Mesothelial cell of epicardium (in vitro differentiated cells): ENCODE data around the gene SORCS1. TPM values are rescaled to one million over a fixed set of nuclear protein-coding genes. Genes with fewer than 3 reads are reported as not detected.

Experiments used
- DNase-seq, 2 experiments: peaks; one replicate each; pipeline ENCODE4 v3.0.0; 2021; ENCODE audit warnings: low spot score in 2 of 2; ENCODE audit not compliant: unreplicated experiment in 2 of 2
- H3K27ac Mint-ChIP-seq: 2 replicates; pipeline ENCODE4 v1.8.0; 2021; ENCODE audit warnings: mixed read lengths
- H3K27me3 Mint-ChIP-seq: 2 replicates; pipeline ENCODE4 v1.8.0; 2021; ENCODE audit warnings: low read depth, mixed read lengths
- H3K36me3 Mint-ChIP-seq: 2 replicates; pipeline ENCODE4 v1.8.0; 2021; ENCODE audit warnings: mixed read lengths
- H3K4me1 Mint-ChIP-seq: 2 replicates; pipeline ENCODE4 v1.8.0; 2021; ENCODE audit warnings: mixed read lengths
- H3K4me3 Mint-ChIP-seq: 2 replicates; pipeline ENCODE4 v1.8.0; 2021; ENCODE audit warnings: mild to moderate bottlenecking, moderate library complexity, mixed read lengths
- H3K9me3 Mint-ChIP-seq: 2 replicates; pipeline ENCODE4 v1.8.0; 2021; ENCODE audit warnings: mixed read lengths
- CTCF ChIP-seq: fragments of 200-600 bp; sonication (generic); IDR thresholded peaks from one replicate; pipeline ENCODE4 v1.5.0; 2021; ENCODE audit warnings: antibody characterized with exemption; ENCODE audit not compliant: unreplicated experiment
- total RNA-seq: library from RNA; stranded (reverse); gene quantifications from 3 replicates; pipeline ENCODE4 v1.2.1, GENCODE V29; 2021

The SORCS1 gene
- total RNA-seq, 1 donor from 2014 or later = 0.78 TPM

- Mint-ChIP-seq H3K9me3 (no peaks in the 10 kb centered on the region), H3K27me3 (peaks cover 2% of the 10 kb centered on the region), H3K36me3 (no peaks in the 10 kb centered on the region), H3K4me3 (no peak overlapping the region), H3K4me1 (peaks cover 9% of the 10 kb centered on the region), H3K27ac (no peak overlapping the region)
- DNase-seq = no peak
- TF ChIP-seq CTCF = no peak
Measured at GRCh38 chr10:107059068-107059804, 105.3 kb downstream of the SORCS1 start.

- H3K4me1 Mint-ChIP-seq = peaks cover 13% of the 10 kb centered on the region
- peaks cover 2% of the 10 kb centered on the region for H3K27me3 Mint-ChIP-seq
- DNase-seq = no peak
- no peak for TF ChIP-seq CTCF
- no peak overlapping the region for H3K4me3 Mint-ChIP-seq
- H3K9me3 Mint-ChIP-seq = no peaks in the 10 kb centered on the region
- H3K27ac Mint-ChIP-seq = no peak overlapping the region
- H3K36me3 Mint-ChIP-seq = no peaks in the 10 kb centered on the region
Measured at GRCh38 chr10:107058331-107058730, 106.2 kb downstream of the SORCS1 start.

GRCh38 chr10:107056182-107056581 lies 108.3 kb downstream of the SORCS1 start:
- Mint-ChIP-seq H3K4me3 (no peak overlapping the region), H3K27ac (no peak overlapping the region), H3K4me1 (peaks cover 19% of the 10 kb centered on the region), H3K9me3 (no peaks in the 10 kb centered on the region), H3K27me3 (peaks cover 2% of the 10 kb centered on the region), H3K36me3 (no peaks in the 10 kb centered on the region)
- no peak for TF ChIP-seq CTCF
- DNase-seq = no peak

GRCh38 chr10:107054469-107055156 lies 109.9 kb downstream of the SORCS1 start:
- DNase-seq = no peak
- Mint-ChIP-seq H3K4me1 (peaks cover 16% of the 10 kb centered on the region), H3K9me3 (no peaks in the 10 kb centered on the region), H3K4me3 (no peak overlapping the region), H3K27ac (no peak overlapping the region), H3K36me3 (no peaks in the 10 kb centered on the region), H3K27me3 (peaks cover 2% of the 10 kb centered on the region)
- TF ChIP-seq CTCF = no peak

- DNase-seq = no peak
- peaks cover 2% of the 10 kb centered on the region for H3K27me3 Mint-ChIP-seq
- TF ChIP-seq CTCF = no peak
- H3K9me3 Mint-ChIP-seq = peaks cover 4% of the 10 kb centered on the region
- no peaks in the 10 kb centered on the region for H3K36me3 Mint-ChIP-seq
- peaks cover 10% of the 10 kb centered on the region for H3K4me1 Mint-ChIP-seq
- no peak overlapping the region for H3K4me3 Mint-ChIP-seq
- no peak overlapping the region for H3K27ac Mint-ChIP-seq
Measured at GRCh38 chr10:107051769-107052168, 112.7 kb downstream of the SORCS1 start.
